OCI-LY1 (cell line): ENCODE measurements around the gene RHBDF1.

Experiments
- EZH2 ChIP-seq: fragments of 200-600 bp; sonication (generic), shearing (Covaris generic); IDR thresholded peaks from 2 replicates; pipeline ENCODE4 v1.8.0; 2017; ENCODE audit warnings: borderline replicate concordance, mixed run types, mild to moderate bottlenecking, antibody characterized with exemption, low read length, moderate library complexity, mixed read lengths
- TF ChIP-seq, protein P1 (sequence below): fragments of 200-600 bp; sonication (generic), shearing (Covaris generic); IDR thresholded peaks from 2 replicates; pipeline ENCODE4 v1.5.1; 2017; ENCODE audit warnings: mild to moderate bottlenecking, antibody characterized with exemption, low read length, moderate library complexity, mixed read lengths

DNA sequence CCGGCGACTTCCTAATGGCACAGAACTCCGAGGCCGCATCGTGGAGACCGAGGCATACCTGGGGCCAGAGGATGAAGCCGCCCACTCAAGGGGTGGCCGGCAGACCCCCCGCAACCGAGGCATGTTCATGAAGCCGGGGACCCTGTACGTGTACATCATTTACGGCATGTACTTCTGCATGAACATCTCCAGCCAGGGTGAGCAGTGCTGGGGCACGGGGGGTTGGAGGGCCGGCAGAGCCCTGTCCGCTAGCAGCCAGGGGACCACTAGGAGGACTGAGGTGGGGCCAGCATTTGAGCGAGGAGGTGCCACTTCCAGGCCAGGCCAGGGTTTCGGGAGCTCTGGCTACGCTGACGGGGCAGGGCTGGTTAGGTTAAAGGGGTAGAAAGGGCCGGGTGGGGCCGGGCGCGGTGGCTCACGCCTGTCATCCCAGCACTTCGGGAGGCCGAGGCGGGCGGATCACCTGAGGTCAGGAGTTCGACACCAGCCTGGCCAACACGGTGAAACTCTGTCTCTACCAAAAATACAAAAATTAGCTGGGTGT, 10.7 kb upstream of the RHBDF1 start:
- no peak for TF ChIP-seq EZH2
- TF ChIP-seq, protein P1, sequence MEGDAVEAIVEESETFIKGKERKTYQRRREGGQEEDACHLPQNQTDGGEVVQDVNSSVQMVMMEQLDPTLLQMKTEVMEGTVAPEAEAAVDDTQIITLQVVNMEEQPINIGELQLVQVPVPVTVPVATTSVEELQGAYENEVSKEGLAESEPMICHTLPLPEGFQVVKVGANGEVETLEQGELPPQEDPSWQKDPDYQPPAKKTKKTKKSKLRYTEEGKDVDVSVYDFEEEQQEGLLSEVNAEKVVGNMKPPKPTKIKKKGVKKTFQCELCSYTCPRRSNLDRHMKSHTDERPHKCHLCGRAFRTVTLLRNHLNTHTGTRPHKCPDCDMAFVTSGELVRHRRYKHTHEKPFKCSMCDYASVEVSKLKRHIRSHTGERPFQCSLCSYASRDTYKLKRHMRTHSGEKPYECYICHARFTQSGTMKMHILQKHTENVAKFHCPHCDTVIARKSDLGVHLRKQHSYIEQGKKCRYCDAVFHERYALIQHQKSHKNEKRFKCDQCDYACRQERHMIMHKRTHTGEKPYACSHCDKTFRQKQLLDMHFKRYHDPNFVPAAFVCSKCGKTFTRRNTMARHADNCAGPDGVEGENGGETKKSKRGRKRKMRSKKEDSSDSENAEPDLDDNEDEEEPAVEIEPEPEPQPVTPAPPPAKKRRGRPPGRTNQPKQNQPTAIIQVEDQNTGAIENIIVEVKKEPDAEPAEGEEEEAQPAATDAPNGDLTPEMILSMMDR: no peak
